HG02642 (cell line): Measurements from ENCODE around the gene ACOXL.
"Not testable (repeated sequence)": the region's sequence is repeated elsewhere in the genome, so short reads cannot be mapped to it uniquely, and the experiment has no call there.

ENCODE experiments used
- ATAC-seq: cut with Tn5 transposase; IDR thresholded peaks from one replicate; pipeline ENCODE4 v1.9.1; 2021; ENCODE audit warnings: mild to moderate bottlenecking; ENCODE audit not compliant: unreplicated experiment, poor library complexity

ACOXL gene

DNA sequence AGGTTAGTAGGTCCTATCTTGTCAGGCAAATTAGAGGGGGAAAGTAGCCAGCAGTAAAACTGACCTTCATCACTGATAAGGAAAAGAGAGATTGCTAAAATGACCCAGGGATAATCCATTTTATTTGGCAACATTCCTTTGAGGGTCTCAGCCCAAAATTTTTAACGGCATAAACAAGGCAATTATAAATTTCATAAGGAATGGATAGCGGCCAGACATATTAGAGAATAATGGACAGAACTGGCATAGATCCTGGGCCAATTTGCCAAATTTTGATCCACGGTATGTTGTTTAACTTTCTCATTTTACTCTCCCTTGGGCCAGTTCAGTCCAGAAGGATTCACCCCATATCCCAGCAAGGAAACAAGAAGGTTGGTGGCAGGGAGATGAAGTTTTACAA lies 217.9 kb downstream of the ACOXL start:
- no peak for ATAC-seq

DNA sequence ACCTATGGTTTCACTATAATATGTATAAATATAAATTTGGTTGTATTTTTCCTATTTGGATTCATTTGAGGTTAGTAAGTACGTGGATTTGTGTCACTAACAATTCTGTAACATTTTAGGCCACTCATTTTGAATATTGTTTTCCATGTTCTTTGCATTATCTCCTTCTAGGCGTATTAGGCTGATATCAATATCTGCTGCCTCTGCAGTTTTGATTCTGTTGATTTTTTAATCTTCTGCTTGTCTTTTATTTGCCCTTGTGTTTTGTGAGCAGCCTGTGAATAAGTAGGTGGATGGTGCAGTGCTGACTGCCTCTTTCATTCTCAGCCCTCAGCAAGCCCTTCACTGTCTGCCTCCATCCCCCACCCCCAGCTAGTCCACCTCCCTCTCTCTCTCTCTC lies 222.7 kb downstream of the ACOXL start:
- ATAC-seq, result no peak

DNA sequence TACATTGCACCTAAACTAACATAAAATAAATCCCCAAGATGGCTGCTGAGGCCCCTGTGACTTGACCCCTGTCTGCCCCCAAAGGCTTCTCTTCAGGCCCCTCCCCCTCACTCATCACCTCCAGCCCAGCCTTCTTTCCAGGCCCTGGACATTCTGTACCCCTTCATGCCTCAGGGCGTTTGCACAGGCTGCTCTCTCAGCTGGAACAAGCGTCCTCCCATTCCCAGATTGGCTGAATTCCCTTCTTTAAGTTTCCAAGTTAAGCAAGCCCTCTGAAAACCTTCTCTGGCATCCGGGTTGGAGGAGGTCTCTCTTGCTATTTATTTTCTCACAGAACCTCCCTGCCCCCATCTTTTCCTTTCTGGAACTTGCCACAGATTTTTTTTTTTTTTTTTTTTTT lies 223.2 kb downstream of the ACOXL start:
- no peak for ATAC-seq

DNA sequence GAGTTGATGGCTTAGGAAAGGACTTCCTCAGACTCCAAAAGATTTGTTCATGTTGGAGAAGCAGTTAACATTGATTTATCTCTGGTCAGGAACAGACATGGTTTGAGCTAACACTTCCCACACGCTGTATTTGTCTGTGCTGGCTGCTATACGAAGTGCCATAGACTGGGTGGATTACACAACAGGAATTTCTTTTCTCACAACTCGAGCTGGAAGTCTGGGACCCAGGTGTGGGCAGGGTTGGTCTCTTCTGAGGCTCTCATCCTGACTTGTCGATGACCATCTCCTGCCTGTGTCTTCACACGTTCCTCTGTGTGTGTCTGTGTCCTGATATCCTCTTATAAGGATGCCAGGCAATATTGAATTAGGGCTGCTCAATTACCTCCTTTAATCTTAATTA lies 224.9 kb downstream of the ACOXL start:
- ATAC-seq, result no peak

DNA sequence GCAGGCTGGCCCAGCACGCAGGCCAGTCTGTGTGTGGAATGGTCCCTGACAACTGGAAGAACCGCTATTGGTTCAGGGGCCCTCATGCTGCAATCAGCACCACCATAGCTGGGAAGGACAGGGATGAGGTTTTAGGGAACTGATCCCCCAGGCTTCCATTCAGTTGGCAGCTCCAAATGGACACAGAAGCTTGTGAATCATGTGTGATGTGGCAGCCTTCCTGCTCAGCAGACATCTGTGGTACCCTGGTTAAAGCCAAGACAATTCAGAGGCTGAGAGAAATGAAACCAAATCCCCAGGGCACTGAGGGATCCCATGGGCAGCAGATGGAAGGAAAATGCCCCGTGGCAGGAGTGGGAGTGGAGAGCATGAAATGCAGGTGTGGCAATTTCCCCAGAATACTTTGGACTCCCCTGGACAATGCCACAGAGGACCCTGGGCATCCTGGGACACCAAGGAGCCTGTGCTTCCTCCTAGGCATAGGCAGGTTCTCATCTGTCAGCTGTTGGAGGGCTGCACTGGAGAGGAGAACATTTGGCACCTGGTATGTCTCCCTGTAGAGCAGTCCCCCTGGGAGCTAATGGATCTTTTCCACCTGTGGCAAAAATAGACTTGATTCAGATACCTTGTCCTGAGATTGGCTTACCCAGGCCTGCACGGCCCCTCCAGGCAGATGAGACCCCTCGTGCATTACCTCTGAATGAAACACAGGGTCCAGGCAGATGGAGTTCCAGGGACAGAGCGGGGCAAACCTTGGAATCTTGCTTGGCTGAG lies 226.2 kb downstream of the ACOXL start:
- no peak for ATAC-seq

DNA sequence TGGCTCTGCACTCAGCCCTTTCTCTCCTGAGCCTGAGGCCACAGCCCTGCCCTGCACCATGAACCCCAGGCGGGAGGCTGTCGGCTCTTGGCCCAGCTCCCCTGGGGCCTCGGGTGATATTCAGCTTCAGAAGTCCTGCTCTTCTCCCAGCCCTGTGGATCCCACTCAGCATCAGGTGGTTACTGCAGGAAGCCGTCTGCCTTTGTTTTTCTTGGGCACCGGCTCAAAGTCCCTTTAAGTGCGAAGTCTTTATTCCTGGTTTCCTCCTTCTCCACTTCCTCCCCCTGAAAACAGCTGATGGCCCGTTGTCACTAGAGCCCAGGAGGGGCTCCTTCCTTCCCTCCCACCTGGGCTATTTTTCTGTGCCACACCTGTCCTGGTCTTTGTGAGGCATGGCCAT lies 226.8 kb downstream of the ACOXL start:
- no peak for ATAC-seq

DNA sequence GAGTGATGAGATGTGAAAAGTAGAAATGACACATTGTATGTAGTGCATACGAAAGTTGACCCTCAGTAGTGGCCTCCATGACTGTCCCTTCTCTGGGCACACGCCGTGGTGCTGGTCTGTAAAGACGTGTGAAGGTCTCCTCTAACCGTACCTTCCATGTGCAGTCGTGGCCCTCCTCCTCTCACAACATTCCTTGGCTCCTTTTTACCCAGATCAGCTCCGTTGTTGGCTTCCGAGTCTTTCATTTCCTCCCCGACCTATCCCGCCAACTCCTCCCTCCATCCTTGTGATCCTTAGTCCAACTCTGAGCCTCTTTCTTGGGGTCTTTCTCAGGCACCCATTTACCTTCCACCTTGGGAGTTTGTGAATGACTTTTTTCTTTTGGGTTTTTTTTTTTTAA lies 227.9 kb downstream of the ACOXL start:
- ATAC-seq, result no peak

DNA sequence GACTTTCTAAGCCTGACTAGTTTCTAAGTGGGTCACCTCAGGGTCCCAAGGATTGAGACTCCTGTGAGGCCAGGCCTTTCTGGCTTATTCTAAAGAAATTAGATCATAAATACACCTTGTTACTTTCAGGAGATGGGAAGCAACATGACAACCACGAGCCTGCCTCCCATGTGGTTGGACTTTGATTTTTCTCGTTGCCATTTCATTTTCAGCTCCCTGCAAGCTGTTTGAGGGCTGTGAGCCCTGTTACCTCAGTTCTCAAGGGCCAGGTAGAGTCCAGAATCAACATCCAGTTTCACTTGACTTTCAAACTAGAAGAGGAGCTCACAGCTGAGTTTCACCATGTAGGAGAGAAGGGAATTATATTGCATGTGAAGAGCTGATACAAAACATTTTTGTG lies 228.6 kb downstream of the ACOXL start:
- ATAC-seq, result no peak

DNA sequence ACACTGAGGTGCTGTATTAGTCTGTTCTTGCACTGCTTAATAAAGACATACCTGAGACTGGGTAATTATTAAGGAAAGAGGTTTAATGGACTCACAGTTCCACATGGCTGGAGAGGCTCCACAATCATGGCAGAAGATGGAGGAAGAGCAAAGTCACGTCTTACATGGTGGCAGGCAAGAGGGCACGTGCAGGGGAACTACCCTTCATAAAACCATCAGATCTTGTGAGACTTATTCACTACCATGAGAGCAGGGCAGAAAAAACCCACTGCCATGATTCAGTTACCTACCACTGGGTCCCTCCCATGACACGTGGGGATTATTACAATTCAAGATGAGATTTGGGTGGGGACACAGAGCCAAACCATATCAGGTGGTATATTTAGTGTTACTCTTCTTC lies 229.3 kb downstream of the ACOXL start:
- not testable (repeated sequence) for ATAC-seq

DNA sequence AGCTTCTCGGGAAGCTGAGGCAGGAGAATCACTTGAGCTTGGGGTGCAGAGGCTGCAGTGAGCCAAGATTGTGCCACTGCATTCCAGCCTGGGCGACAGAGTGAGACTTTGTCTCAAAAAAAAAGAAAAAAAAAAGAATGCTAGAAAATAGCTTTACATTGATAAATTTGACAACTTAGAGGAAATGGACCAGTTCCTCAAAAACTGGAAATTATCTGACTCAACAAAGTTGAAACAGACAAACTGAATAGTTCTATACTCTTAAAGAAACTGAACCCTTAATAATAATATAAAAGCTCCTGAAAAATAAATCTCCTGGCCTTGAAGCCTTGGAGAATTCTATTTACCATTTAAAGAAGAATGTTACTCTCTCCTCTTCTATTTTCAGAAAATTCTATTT lies 237.3 kb downstream of the ACOXL start:
- ATAC-seq, result no peak

DNA sequence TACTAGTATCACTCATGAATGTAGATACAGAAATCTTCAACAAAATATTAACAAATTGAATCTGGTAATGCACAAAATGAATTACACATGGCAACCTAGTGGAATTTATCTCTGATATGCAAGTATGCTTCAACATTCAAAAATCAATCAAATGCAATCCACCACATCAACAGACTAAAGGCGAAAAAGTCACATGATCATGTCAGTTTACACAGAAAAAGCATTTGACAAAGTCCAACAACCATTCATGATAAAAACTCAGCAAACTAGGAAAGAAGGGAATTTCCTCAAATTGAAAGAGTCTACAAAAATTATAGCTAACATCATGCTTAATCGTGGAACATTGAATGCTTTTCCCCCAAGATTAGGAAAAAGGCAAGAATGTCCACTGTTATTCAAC lies 237.8 kb downstream of the ACOXL start:
- no peak for ATAC-seq

DNA sequence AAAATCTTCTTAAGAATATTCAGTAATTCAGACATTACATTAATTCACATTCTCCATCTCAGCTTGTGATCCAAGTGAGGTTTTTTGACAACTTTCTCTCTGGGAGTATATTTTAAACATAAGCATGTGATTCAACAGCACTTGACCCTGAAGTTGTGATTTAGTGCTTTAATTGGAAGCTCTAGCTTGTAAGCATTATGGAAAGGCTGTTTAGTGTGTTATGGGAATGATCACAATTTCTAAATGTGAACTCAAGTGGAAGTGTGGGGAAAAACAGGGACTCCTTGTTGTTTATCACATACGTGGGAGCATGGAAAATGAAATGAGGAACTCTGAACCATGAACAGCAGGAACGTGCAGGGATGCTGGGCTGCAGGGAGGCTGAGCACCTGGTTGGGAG lies 239.4 kb downstream of the ACOXL start:
- ATAC-seq, result no peak

DNA sequence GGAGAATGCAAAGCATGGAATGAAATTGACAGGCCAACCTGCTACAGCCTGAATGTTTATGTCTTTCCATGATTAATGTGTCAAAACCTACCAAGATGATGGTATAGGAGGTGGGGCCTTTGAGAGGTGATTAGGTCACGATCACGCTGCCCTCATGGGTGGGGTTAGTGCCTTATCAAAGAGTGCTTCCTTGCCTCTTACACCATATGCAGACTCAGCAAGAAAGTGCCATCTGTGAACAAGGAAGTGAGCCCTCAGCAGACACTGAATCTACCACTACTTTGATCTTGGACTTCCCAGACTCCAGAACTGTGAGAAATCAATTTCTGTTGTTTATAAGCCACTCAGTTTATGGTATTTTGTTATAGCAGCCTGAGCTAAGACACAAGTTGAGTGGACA lies 240.9 kb downstream of the ACOXL start:
- ATAC-seq, result no peak

DNA sequence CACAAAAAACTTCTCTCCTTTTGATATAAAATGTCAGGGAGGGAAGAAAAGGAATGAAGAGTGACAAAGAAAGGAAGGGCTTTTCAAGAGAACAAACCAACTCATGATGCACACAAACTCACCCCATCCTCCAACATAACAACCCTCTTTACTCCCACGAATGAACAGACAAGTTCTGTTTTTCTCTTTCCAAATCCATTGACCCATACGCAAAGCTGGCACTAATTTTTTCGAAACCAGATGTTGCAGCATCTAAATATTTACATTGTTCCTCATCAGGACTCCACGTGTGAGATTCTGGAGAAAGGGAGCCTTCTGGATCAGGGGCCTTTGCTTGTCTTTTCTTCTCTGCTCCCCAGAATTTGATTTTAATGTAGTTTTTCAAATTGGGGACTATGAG lies 245.0 kb downstream of the ACOXL start:
- no peak for ATAC-seq

DNA sequence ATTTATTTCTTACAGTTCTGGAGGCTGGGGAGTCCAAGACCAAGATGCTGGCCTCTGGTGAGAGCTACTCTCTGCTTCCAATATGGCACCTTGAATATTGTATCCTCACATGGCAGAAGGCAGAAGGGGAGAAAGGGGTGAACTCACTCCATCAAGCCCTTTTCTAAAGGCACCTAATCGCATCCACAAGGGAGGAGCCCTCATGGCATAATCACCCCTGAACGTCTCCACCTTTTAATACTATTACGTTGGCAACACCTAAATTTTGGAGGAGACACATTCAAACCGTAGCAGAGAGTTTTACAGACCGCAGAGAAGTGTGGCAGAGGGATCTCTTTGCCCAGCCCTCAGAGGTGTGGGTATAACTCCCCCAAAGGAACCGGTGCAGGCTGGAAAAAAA lies 245.8 kb downstream of the ACOXL start:
- no peak for ATAC-seq

DNA sequence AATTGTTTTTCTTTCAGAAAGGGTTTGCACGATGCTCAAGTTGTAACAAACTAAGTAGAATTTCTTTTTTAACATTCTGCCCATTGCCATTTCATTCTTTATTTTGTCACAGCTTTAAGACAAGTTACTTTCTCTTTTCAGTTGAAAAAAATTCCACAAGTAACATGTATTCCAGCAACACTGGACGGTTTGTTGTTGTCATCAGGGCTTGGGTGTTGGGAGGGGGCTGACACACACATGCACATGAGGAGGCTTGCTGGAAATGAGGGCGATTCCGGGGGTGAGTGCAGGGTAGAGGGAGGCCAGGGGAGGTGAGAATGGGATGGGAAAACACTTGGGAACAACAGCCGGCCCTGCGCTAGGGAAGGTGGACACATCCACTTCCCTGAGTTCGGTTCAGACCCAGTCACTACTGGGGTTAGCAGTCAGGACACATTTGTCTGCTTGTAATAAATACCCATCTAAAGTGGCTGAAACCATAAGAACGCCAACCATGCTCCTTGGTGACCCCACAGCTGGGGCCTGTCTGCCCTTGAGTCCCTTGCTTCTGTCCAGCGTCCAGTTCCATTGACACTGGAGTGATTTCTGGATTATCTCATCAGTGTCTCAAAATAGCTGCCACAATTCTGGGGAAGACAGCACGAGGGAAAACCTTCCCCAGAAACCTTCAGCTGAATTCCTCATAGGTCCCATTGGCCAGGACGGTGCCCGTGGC lies 246.5 kb downstream of the ACOXL start:
- ATAC-seq, result no peak

DNA sequence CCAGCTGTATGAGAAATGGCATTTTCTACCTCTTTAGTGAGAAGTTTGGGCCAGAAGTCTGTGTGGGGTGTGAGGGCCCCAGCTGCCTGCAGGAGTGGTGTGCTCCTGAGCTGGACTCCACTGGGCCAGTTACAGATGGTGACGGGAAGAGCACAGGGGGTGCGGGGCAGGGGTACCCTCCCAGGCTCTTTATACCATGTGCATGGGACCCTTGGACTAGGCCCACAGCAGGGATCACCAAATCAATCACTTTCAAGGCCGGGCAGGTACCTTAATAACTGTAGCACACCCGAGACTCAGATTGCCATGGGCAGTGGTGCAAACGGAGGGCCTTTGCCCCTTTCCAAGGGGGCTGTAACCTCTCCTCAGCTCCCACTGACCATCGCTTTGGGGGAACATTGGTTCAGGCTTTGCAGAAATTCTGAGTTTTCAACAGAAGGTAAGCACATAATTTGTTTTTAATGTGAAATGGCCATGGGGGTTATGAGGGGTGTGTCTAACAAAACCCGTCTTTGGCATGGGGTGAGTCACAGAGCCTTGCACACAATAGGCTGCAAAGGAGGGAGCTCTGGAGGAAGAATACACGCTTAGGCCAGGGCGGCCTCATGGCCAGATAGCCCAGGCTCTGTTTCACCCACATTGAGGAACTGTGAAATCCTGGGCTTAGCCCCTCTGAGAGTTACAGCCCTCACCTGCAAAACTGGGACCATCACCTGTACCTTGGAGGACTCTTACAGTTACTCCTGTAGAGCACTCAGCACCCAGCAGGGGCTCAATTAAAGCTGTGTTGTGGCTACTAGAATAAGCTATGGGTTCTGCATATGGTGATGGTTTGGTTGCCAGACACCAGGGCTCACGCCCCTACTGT lies 247.3 kb downstream of the ACOXL start:
- ATAC-seq, result no peak

DNA sequence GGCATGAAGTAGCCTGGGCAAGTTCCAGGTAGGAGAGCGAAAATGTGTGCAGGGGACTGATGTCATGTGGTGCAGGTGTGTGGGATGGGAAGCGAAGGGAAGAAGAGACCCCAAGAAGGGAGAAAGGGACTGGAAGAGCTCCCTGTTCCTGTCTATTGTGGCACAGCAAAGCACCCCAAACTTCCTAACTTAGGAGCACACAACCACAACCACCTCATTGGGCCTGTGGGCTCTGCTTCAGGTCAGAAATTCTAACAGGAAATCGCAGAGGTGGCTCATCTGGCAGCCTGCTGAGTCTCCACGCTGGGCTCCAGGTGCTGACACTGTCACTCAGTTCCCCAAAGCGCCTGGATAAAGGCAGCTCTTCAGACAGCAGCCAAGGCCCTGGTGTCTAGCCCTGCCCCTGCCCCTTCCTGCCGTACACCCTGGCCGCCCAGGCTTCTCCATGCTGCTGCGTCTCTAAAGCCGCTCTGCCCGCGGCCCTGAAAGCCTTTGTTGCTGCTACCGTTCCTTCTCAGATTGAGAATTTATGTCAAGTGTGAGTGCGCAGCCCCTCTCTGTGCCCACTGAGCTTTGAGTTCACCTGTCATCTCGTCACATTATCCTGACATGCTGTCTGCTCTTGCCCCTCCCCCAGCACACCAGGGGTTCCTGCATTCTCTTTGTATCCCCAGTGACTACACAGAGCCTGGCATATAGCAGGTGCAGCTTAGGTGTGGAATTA lies 248.1 kb downstream of the ACOXL start:
- no peak for ATAC-seq

DNA sequence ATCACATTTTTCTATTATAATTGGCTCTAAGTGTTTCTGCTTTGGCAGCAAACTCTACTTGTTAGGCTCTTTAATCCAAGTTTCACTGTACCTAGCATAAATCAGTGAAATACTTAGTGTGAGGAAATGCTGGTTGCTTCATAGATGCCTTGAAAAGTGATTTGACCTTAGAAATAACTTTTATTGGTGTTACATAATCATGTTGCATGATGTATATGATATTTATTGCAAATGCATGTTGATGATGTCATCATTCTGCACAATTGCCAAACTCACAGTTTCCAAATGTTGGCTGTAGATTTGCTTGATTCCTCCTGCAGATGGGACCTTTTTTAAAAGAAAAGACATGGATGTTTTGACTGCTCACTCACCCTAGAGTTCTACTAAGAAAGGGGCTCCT lies 250.8 kb downstream of the ACOXL start:
- ATAC-seq, result no peak

DNA sequence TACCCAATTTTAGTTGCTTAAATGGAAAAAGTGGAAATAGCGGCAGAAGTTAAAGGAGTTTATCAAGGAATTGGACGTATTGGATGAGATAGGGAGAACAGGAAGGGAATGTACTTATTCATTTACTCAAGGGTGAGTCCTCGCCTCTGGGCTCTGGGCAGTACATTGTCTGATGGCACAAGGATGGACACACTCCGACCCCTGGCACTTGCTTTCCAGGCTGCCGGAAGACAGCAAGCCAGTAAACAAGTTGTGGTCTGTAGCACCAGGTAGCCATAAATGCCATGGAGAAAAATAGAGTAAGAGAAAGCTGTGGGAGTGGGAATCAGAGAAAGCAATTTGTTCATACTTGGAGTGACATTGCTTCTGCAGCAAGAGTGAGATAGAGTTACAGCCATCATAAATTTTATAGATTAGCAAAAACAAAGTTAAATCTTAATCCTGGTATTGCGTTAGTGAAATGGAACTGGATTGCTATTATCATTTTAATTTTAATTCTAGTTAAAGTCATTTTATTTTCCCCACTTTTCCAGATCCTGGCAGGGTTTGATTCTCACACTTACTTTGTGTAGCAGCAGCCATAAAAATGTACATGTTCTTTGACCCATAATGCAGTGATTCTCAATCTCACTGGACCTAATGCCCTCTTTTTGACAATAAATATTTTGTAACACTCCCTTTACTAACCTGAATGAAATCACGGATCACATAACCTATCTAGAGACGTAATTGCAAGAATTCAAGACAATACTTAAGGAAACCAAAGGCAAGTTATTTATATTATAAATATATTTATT lies 252.5 kb downstream of the ACOXL start:
- no peak for ATAC-seq
